Skeletal muscle satellite cell (primary cell): ENCODE measurements around the gene MMP11.

Source experiments
- H3K27me3 ChIP-seq: 2 replicates; pipeline ENCODE4 v1.7.0; 2013; ENCODE audit warnings: low read length; ENCODE audit not compliant: control insufficient read depth, insufficient read depth
- H3K36me3 ChIP-seq: 2 replicates; pipeline ENCODE4 v1.7.0; 2013; ENCODE audit warnings: mild to moderate bottlenecking, control low read depth, low read length; ENCODE audit not compliant: insufficient read depth
- H3K4me1 ChIP-seq: 2 replicates; pipeline ENCODE4 v1.7.0; 2013; ENCODE audit warnings: low read length; ENCODE audit not compliant: control insufficient read depth, insufficient read depth
- H3K4me2 ChIP-seq: 2 replicates; pipeline ENCODE4 v1.7.0; 2013; ENCODE audit warnings: mild to moderate bottlenecking, low read length
- H3K4me3 ChIP-seq: 2 replicates; pipeline ENCODE4 v1.7.0; 2013; ENCODE audit warnings: low read length
- H3K9ac ChIP-seq: 2 replicates; pipeline ENCODE4 v1.7.0; 2013; ENCODE audit warnings: mild to moderate bottlenecking, low read depth, low read length, moderate library complexity
- H3K9me3 ChIP-seq: replicated peaks from 2 replicates; pipeline ENCODE4 v1.7.0; 2013; ENCODE audit warnings: mild to moderate bottlenecking, control low read depth, low read length

Gene MMP11

DNA sequence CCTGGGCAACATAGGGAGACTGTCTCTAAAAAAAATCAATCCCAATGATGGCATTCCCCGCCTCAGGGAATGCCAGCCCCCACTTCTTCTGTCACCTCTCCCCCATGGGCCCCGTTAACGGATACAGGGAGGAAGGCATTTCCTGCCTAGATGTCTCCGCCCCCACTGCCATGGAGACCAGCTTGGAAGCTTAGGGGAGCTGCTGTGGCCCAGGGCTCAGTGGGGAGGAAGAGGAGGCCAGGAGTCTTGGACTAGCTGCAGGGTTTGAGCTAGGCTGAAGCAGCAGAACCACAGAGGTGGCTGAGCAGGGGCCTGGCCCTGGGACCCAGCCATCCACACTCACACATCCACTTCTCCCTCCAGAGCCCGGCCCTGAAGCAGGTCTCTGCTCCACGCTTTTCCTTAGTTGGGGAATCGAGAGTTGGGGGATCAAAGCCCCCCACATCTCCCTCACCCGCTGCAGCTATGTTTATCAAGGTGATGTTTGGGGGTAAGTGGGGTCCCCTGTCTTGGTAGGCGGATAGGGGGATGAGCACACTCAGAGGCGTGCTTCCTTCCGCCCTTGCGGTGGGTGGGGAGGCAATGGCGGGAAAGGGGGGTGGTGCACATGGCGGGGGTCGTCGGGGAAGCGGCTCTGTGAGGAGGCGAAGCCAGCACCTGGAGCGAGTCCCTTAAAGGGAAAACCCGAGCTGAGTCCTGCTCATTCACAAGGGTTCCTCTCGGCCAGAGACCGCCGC is 9.6 kb upstream of the MMP11 start, which contains the start of gene C22orf15:
C22orf15 (plus strand) TSS at position 149 of the 737 bp plus-strand sequence; CDS start at position 466, 317 bp downstream.
- Histone ChIP-seq H3K36me3 (no peaks in the 10 kb centered on the region), H3K9ac (no peak within 1 kb of the TSS), H3K9me3 (no peaks in the 10 kb centered on the region), H3K4me2 (no peak within 1 kb of the TSS), H3K27me3 (no peaks in the 10 kb centered on the region), H3K4me1 (peaks cover 14% of the 10 kb centered on the region), H3K4me3 (no peak within 1 kb of the TSS)

GRCh38 chr22:23763579-23763945 is 9.1 kb upstream of the MMP11 start:
- H3K9ac ChIP-seq = no peak overlapping the region

GRCh38 chr22:23763954-23764353 is 8.7 kb upstream of the MMP11 start:
- H3K4me2 ChIP-seq = no peak overlapping the region
- H3K9ac ChIP-seq = no peak overlapping the region
- no peaks in the 10 kb centered on the region for H3K9me3 ChIP-seq
- H3K27me3 ChIP-seq = no peaks in the 10 kb centered on the region
- H3K4me1 ChIP-seq = peaks cover 20% of the 10 kb centered on the region
- H3K4me3 ChIP-seq = no peak overlapping the region
- H3K36me3 ChIP-seq = no peaks in the 10 kb centered on the region

More at GRCh38 chr22:23763579-23763945, 9.1 kb upstream of the MMP11 start:
- H3K27me3 ChIP-seq = no peaks in the 10 kb centered on the region
- H3K4me2 ChIP-seq = no peak overlapping the region
- H3K4me3 ChIP-seq = no peak overlapping the region
- no peaks in the 10 kb centered on the region for H3K36me3 ChIP-seq
- H3K9me3 ChIP-seq = no peaks in the 10 kb centered on the region
- H3K4me1 ChIP-seq = peaks cover 18% of the 10 kb centered on the region

GRCh38 chr22:23764899-23765881 is 7.5 kb upstream of the MMP11 start:
- Histone ChIP-seq H3K9ac (no peak overlapping the region), H3K27me3 (no peaks in the 10 kb centered on the region), H3K4me3 (no peak overlapping the region), H3K9me3 (no peaks in the 10 kb centered on the region), H3K4me1 (peaks cover 20% of the 10 kb centered on the region), H3K4me2 (no peak overlapping the region), H3K36me3 (no peaks in the 10 kb centered on the region)

DNA sequence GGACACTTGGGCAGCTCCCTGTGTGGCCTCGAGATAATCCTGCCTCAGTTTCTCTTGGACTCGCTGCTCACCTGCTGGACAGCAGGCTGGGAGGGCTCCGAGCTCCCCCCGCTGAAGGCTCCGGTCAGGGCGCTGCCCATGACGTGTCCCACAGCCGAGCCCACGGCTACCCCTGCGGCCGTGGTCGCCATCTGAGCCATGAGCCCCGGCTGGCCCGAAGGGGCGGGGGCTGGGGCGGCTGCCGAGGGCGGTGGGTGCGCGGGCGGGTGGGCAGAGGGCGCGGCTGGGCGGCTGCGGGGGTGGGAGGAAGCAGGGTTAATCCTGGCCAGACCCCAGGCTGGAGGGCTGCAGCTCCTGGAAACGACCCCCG is 5.4 kb upstream of the MMP11 start:
- Histone ChIP-seq H3K4me3 (peak overlapping the region; percentile 77), H3K36me3 (no peaks in the 10 kb centered on the region), H3K9me3 (no peaks in the 10 kb centered on the region), H3K27me3 (no peaks in the 10 kb centered on the region), H3K9ac (peak overlapping the region; percentile 84), H3K4me1 (peaks cover 21% of the 10 kb centered on the region), H3K4me2 (peak overlapping the region; percentile 95)

DNA sequence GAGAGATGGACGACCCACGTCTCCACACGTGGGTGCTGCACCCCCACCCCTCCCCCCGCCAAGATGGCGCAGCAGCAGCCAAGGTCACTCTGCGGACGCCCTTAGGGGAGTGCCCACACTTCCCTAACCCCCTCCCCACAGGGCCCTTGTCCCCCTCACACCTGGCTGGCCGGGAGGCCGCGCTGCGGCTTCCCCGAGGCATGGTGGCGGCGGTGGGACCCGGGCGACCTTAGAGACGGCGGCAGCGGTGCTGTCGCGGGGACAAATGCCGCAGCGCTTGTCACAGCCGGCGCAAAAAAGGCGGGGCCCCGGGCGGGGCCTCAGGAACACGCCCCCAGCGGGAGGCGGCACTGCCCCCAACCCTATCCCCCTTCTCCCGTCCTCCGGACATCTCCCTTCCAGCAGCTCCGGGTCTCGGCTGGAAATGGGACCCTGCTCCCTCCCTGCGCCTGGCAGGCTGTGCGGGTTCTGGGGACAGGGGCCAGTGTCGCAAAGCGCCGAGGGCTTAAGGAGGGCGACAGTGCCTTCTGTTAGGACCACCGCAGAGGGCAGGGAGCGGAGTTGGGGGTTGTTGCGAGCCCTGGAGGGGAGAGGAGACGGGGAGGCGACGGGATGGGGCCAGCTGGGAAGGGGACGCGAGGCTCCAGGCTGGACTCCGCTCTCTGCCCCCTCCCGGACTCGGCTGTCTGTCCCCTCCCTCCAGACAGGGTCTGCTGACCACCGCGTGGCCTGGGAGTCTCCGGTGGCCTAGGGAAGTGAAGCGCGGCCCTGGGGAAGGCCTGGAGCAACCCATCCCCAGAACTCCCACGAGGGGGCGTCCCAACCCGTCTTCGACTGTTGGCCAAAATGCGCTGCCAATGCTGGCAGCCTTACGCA is 4.7 kb upstream of the MMP11 start, which contains the start of gene CHCHD10:
CHCHD10 (minus strand) TSS at position 300 of the 876 bp plus-strand sequence; CDS start at position 202, 98 bp downstream.
- Histone ChIP-seq H3K4me1 (peaks cover 21% of the 10 kb centered on the region), H3K4me2 (peak within 1 kb of the TSS; percentile 95), H3K36me3 (no peaks in the 10 kb centered on the region), H3K9me3 (no peaks in the 10 kb centered on the region), H3K9ac (peak within 1 kb of the TSS; percentile 84), H3K27me3 (no peaks in the 10 kb centered on the region), H3K4me3 (peak within 1 kb of the TSS; percentile 77)

- Histone ChIP-seq H3K9me3 (no peaks in the 10 kb centered on the region), H3K4me3 (no peak overlapping the region), H3K4me1 (peaks cover 29% of the 10 kb centered on the region)
These were observed 3.2 kb upstream of the MMP11 start for GRCh38 chr22:23769321-23769965.

DNA sequence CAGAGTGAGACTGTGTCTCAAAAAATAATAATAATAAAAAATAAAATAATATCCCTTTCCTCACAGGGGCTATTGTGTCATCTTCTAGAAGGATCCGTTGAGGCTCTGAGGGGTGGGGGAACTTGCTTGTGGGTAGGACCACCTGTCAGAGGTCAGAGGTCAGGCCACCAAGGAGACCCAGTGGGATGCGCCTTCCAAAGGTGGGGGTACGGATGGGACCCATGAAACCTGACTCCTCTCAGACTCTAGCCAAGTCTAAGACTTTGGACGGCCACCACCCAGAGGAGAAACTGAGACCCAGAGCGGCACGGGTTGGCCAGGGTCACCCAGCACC is 367 bp upstream of the MMP11 start:
- Histone ChIP-seq H3K4me2 (peak overlapping the region; percentile 99), H3K4me1 (peaks cover 26% of the 10 kb centered on the region), H3K9ac (peak overlapping the region; percentile 74), H3K9me3 (no peaks in the 10 kb centered on the region), H3K27me3 (no peaks in the 10 kb centered on the region), H3K36me3 (no peaks in the 10 kb centered on the region), H3K4me3 (peak overlapping the region; percentile 72)

More at GRCh38 chr22:23769321-23769965, 3.2 kb upstream of the MMP11 start:
- Histone ChIP-seq H3K36me3 (no peaks in the 10 kb centered on the region), H3K27me3 (no peaks in the 10 kb centered on the region), H3K9ac (no peak overlapping the region), H3K4me2 (no peak overlapping the region)

DNA sequence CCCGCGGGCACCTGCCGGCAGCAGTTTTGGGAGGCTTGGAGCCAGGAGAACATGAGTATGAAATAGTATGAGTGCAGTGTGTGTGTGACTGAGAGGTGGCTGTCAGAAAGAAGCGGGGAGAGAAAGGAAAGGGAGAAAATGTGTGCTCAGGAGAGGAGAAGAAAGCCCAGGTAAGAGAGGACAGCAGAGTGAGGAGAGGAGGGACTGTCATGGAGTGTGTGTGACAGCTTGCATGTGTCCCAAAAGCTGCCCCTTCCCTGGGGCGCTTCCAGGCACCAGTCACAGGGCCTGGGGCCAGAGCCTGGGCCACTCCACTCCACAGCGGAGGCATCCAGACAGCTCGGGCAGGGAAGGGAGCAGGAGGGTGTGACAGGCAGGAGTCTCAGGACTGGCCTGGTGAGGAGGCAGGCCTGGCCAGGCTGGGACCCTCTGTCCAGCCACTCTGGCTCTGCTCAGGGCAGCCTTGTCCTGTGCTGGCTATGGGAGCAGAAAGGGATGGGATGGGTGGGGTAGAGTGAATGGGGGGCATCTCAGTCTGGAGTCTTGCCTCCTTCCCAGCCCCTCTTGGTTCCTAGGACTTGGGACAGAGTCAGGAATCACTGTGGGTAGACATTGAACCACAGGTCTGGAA is 949 bp downstream of the MMP11 start:
- H3K27me3 ChIP-seq = no peaks in the 10 kb centered on the region
- peak overlapping the region; percentile 72 for H3K4me3 ChIP-seq
- peak overlapping the region; percentile 99 for H3K4me2 ChIP-seq
- H3K9ac ChIP-seq = peak overlapping the region; percentile 74
- peaks cover 20% of the 10 kb centered on the region for H3K4me1 ChIP-seq
- H3K9me3 ChIP-seq = no peaks in the 10 kb centered on the region
- H3K36me3 ChIP-seq = no peaks in the 10 kb centered on the region

DNA sequence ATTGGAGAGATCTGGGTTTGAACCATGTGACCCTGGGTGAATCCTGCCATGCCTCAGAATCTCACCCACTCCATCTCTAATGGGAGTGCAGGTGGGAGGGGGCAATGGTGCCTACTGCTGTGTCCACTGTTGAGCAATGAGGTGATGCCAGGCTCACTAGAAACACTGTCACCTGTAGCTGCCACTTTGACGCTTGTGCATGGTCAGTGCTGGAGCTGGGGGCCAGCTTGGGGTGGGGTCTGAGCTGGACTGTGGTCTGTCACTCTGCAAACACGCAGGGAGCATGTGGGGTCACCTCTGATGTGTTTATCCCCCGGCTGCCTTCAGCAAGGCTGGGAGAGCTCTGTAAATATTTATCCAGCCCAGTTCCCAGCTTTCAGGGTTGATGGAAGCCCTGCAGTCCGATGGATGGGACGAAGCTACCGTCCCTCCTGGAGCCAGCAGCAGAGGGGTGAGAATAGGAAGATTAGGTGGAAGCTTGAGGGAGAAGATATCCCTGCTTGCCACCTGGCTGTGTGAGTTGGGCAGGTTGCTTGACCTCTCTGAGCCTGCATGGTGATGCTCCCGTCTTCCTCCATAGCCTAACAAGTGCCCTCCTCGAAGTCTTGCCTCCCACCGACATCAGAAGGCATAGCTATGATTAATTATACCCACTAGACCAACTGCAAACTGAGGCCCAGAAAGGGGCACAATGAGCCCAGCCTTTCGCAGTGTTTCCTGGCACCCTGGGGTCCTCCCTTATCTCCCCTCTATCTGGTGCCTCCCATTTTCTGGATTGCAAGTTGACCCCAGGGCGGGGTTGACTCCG is 1.7 kb downstream of the MMP11 start:
- Histone ChIP-seq H3K9me3 (no peaks in the 10 kb centered on the region), H3K9ac (no peak overlapping the region), H3K4me1 (peaks cover 19% of the 10 kb centered on the region), H3K4me2 (no peak overlapping the region), H3K36me3 (no peaks in the 10 kb centered on the region), H3K27me3 (no peaks in the 10 kb centered on the region), H3K4me3 (no peak overlapping the region)
